GM19043 (cell line): ENCODE measurements around the gene STK17A.

Experiments used
- ATAC-seq: cut with Tn5 transposase; IDR thresholded peaks from one replicate; pipeline ENCODE4 v1.9.1; 2021; ENCODE audit warnings: low read depth; ENCODE audit not compliant: unreplicated experiment

Gene STK17A

GRCh38 chr7:43582503-43583423, at the start of gene STK17A:
STK17A (plus strand) TSS chr7:43583108; CDS start chr7:43583244, 136 bp downstream.
- ATAC-seq: peak; percentile 64

- no peak for ATAC-seq
Observed at GRCh38 chr7:43533801-43534479, 49.0 kb upstream of the STK17A start.

GRCh38 chr7:43535031-43535451, 47.9 kb upstream of the STK17A start:
- ATAC-seq: no peak

GRCh38 chr7:43535810-43536585, 46.9 kb upstream of the STK17A start:
- no peak for ATAC-seq

GRCh38 chr7:43536773-43537172, 46.1 kb upstream of the STK17A start:
- ATAC-seq: no peak

GRCh38 chr7:43537765-43538403, 45.0 kb upstream of the STK17A start:
- no peak for ATAC-seq

GRCh38 chr7:43538404-43538771, 44.5 kb upstream of the STK17A start:
- no peak for ATAC-seq

- ATAC-seq: no peak
Observed at GRCh38 chr7:43540471-43540870, 42.4 kb upstream of the STK17A start.

GRCh38 chr7:43542716-43543115, 40.2 kb upstream of the STK17A start:
- no peak for ATAC-seq

- no peak for ATAC-seq
Observed at GRCh38 chr7:43546231-43546630, 36.7 kb upstream of the STK17A start.

- no peak for ATAC-seq
Observed at GRCh38 chr7:43550427-43550826, 32.5 kb upstream of the STK17A start.

- no peak for ATAC-seq
Observed at GRCh38 chr7:43552122-43552521, 30.8 kb upstream of the STK17A start.

GRCh38 chr7:43553999-43554398, 28.9 kb upstream of the STK17A start:
- ATAC-seq: no peak

- ATAC-seq: no peak
Observed at GRCh38 chr7:43554423-43554822, 28.5 kb upstream of the STK17A start.

- ATAC-seq: no peak
Observed at GRCh38 chr7:43557831-43558495, 24.9 kb upstream of the STK17A start.

- ATAC-seq: no peak
Observed at GRCh38 chr7:43559171-43559945, 23.6 kb upstream of the STK17A start.

GRCh38 chr7:43559946-43560335, 23.0 kb upstream of the STK17A start:
- no peak for ATAC-seq

- ATAC-seq: no peak
Observed at GRCh38 chr7:43560742-43561330, 22.1 kb upstream of the STK17A start.

- ATAC-seq: no peak
Observed at GRCh38 chr7:43562383-43562782, 20.5 kb upstream of the STK17A start.
